HepG2 (cell line): ENCODE measurements around the gene ZNF514. TPM values are rescaled to one million over a fixed set of nuclear protein-coding genes. Genes with fewer than 3 reads are reported as not detected.

Experiments used
- CERS6 ChIP-seq: sonication (generic); formaldehyde crosslinking; IDR thresholded peaks from 2 replicates; pipeline ENCODE4 v1.5.0; 2020; ENCODE audit warnings: missing genetic modification reagents
- GABPB1 ChIP-seq: IDR thresholded peaks from 2 replicates; pipeline ENCODE4 v1.6.1; 2016; ENCODE audit warnings: mild to moderate bottlenecking, missing genetic modification reagents, moderate library complexity, missing compliant biosample characterization
- GTF2F1 ChIP-seq: fragments of 150-350 bp; IDR thresholded peaks from 2 replicates; pipeline ENCODE4 v1.6.1; 2014; ENCODE audit warnings: low read length
- GTF3A ChIP-seq: sonication (generic); formaldehyde crosslinking; conservative IDR thresholded peaks from 2 replicates; pipeline ENCODE4 v1.4.0; 2020; ENCODE audit warnings: mild to moderate bottlenecking, missing genetic modification reagents
- PAF1 ChIP-seq: IDR thresholded peaks from 2 replicates; pipeline ENCODE4 v1.6.1; 2016; ENCODE audit warnings: missing genetic modification reagents, missing compliant biosample characterization
- PREB ChIP-seq: sonication (generic); formaldehyde crosslinking; IDR thresholded peaks from 2 replicates; pipeline ENCODE4 v1.4.0; 2020; ENCODE audit warnings: missing genetic modification reagents
- TBX3 ChIP-seq: fragments of 450-650 bp; IDR thresholded peaks from 2 replicates; pipeline ENCODE4 v1.6.1; 2017; ENCODE audit warnings: antibody characterized with exemption, mild to moderate bottlenecking, inconsistent platforms, borderline replicate concordance
- TOE1 ChIP-seq: sonication (generic); formaldehyde crosslinking; IDR thresholded peaks from 2 replicates; pipeline ENCODE4 v1.4.0; 2020; ENCODE audit warnings: mild to moderate bottlenecking, missing genetic modification reagents
- YEATS4 ChIP-seq: sonication (generic); formaldehyde crosslinking; IDR thresholded peaks from 2 replicates; pipeline ENCODE4 v1.4.0; 2020; ENCODE audit warnings: missing genetic modification reagents, borderline replicate concordance
- YY1 ChIP-seq: IDR thresholded peaks from 2 replicates; pipeline ENCODE4 v1.6.1; 2011; ENCODE audit warnings: low read length, low read depth, moderate library complexity, mild to moderate bottlenecking; ENCODE audit not compliant: insufficient read depth, insufficient replicate concordance
- ZC3H13 ChIP-seq: sonication (generic); formaldehyde crosslinking; IDR thresholded peaks from 2 replicates; pipeline ENCODE4 v1.8.1; 2023; ENCODE audit warnings: mild to moderate bottlenecking, missing genetic modification reagents, moderate library complexity
- ZFP1 ChIP-seq: IDR thresholded peaks from 2 replicates; pipeline ENCODE4 v1.6.1; 2016
- ZMYM3 ChIP-seq: sonication (generic); formaldehyde crosslinking; IDR thresholded peaks from 2 replicates; pipeline ENCODE4 v1.5.1; 2020; ENCODE audit warnings: mild to moderate bottlenecking, missing genetic modification reagents
- ZNF281 ChIP-seq: sonication (generic); formaldehyde crosslinking; IDR thresholded peaks from 2 replicates; pipeline ENCODE4 v1.4.0; 2020; ENCODE audit warnings: missing genetic modification reagents, borderline replicate concordance
- ZNF335 ChIP-seq: sonication (generic); formaldehyde crosslinking; IDR thresholded peaks from 2 replicates; pipeline ENCODE4 v1.4.0; 2020; ENCODE audit warnings: missing genetic modification reagents
- ZNF687 ChIP-seq: sonication (generic); formaldehyde crosslinking; IDR thresholded peaks from 2 replicates; pipeline ENCODE4 v1.5.1; 2020; ENCODE audit warnings: mild to moderate bottlenecking, missing genetic modification reagents, moderate library complexity
- ZNF770 ChIP-seq: sonication (generic); formaldehyde crosslinking; IDR thresholded peaks from 2 replicates; pipeline ENCODE4 v1.5.0; 2020; ENCODE audit warnings: mild to moderate bottlenecking, missing genetic modification reagents
- ZNF891 ChIP-seq: sonication (generic); formaldehyde crosslinking; IDR thresholded peaks from 2 replicates; pipeline ENCODE4 v1.5.0; 2020; ENCODE audit warnings: mild to moderate bottlenecking, missing genetic modification reagents
- polyA plus RNA-seq, 8 experiments: library from polyadenylated mRNA; depleted of rRNA in 3 of 8; stranded (reverse) in 7 of 8; unstranded in 1 of 8; fragments of >200 nt; fragmentation: Illumina TruSeq in 4 of 8; extraction: Trizol in 4 of 8; gene quantifications; 2 replicates each; pipeline versions ENCODE4 v1.2.1 to v1.2.3, GENCODE V29; 2011 to 2016; ENCODE audit warnings: low read depth in 4 of 8, missing spikeins in 1 of 8, mixed read lengths in 1 of 8; ENCODE audit not compliant: insufficient read depth in 1 of 8
- total RNA-seq, 5 experiments: library from RNA; depleted of rRNA; stranded (reverse); fragments of >200 nt; fragmentation: Illumina TruSeq; extraction: Trizol; gene quantifications; 2 replicates each; pipeline ENCODE4 v1.2.3, GENCODE V29; 2016; ENCODE audit warnings: low read depth in 1 of 5

ZNF514 gene
- total and polyA plus RNA-seq, 2 of the 13 experiments (the other 11 are each of a cell fraction or from before 2014, with no cell fraction given): 15.2 to 18.7 TPM

GRCh38 chr2:95159690-95160449 lies at the start of gene ZNF514 (continued):
- TF ChIP-seq PAF1 (CRISPR knock-in tag) (no peak), ZNF335 (CRISPR knock-in tag) (0 out of 2 replicates have a peak, but pooled peaks have one; percentile 33), ZNF281 (CRISPR knock-in tag) (no peak), YEATS4 (CRISPR knock-in tag) (0 out of 2 replicates have a peak, but pooled peaks have one; percentile 62), ZNF770 (peak; percentile 93), GTF2F1 (no peak), CERS6 (no peak), ZC3H13 (0 out of 2 replicates have a peak, but pooled peaks have one; percentile 43), ZFP1 (CRISPR knock-in tag) (no peak), TBX3 (no peak), ZNF687 (CRISPR knock-in tag) (peak; percentile 65), ZNF891 (CRISPR knock-in tag) (peak; percentile 63), GABPB1 (CRISPR knock-in tag) (0 out of 2 replicates have a peak, but pooled peaks have one; percentile 6), GTF3A (CRISPR knock-in tag) (no peak), PREB (no peak), ZMYM3 (CRISPR knock-in tag) (peak; percentile 67), TOE1 (CRISPR knock-in tag) (no peak), YY1 (peak; percentile 15)
